Measurements from ENCODE around the gene ADAP1.

Gene ADAP1

DNA sequence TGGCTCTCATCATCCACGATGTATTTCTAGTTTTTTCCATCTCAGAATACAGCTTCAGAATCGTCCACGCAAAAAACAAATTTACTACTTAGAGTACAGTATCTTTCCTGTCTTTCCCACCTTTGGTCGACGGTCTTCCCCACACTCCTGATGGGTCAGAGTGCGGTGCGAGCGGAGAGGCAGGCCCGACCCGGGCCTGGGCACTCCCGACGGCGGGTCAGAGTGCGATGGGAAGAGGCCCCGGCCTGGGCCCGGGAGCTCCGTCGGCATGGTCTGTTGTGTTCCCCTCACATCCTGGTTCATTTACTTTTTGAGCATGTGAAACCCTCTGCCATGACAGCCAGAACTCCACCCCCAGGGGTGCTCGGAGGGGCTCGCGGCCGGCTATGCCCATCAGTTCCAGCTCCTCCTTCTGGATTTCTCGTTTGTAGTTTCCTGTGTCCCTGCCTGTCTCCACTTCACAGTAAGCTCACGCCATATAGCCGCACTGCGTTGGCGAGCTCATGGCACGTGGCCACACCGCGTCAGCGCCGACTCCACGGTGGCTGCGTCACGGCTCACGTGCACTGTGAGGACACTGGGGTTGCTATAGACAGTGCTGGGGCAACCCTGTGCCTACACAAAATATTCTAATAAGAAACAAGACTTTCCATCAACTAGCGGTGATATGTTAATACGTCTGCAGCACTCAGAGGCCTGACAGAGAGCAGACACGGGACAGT lies 13.0 kb upstream of the ADAP1 start:
- Histone ChIP-seq H3K4me2 (ENCODE audit: low read depth, low read length, poor library complexity, severe bottlenecking) (no peak overlapping the region), H3K9me2 (replicated peaks; ENCODE audit: insufficient read depth, low read length) (no peaks in the 10 kb centered on the region), H3K36me3 (ENCODE audit: low read length) (peaks cover 5% of the 10 kb centered on the region; the same call in 1 of the 2 replicates), H3K27ac (ENCODE audit: low read depth, low read length) (no peak overlapping the region), H3K9ac (ENCODE audit: low read length) (no peak overlapping the region), H3K4me3 (ENCODE audit: insufficient read depth, low read length, poor library complexity, severe bottlenecking) (no peak overlapping the region), H3K27me3 (ENCODE audit: low read length) (no peaks in the 10 kb centered on the region), H3F3A (ENCODE audit: insufficient read depth) (peaks cover 7% of the 10 kb centered on the region; the same call in 1 of the 2 replicates), H2AFZ (ENCODE audit: low read depth, low read length, severe bottlenecking) (no peak overlapping the region), H3K79me2 (ENCODE audit: insufficient read depth, low read length) (peaks cover 14% of the 10 kb centered on the region), H3K9me3 (ENCODE audit: insufficient read depth, low read length) (no peaks in the 10 kb centered on the region), H4K20me1 (ENCODE audit: low read depth, low read length) (no peaks in the 10 kb centered on the region)
- TF ChIP-seq, protein P1, sequence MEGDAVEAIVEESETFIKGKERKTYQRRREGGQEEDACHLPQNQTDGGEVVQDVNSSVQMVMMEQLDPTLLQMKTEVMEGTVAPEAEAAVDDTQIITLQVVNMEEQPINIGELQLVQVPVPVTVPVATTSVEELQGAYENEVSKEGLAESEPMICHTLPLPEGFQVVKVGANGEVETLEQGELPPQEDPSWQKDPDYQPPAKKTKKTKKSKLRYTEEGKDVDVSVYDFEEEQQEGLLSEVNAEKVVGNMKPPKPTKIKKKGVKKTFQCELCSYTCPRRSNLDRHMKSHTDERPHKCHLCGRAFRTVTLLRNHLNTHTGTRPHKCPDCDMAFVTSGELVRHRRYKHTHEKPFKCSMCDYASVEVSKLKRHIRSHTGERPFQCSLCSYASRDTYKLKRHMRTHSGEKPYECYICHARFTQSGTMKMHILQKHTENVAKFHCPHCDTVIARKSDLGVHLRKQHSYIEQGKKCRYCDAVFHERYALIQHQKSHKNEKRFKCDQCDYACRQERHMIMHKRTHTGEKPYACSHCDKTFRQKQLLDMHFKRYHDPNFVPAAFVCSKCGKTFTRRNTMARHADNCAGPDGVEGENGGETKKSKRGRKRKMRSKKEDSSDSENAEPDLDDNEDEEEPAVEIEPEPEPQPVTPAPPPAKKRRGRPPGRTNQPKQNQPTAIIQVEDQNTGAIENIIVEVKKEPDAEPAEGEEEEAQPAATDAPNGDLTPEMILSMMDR (IDR thresholded peaks at IDR 0.05; ENCODE audit: insufficient read depth, low read length, poor library complexity, severe bottlenecking) = no peak
- no peak for TF ChIP-seq EZH2phosphoT487 (conservative IDR thresholded peaks at IDR 0.05; ENCODE audit: low read length)

DNA sequence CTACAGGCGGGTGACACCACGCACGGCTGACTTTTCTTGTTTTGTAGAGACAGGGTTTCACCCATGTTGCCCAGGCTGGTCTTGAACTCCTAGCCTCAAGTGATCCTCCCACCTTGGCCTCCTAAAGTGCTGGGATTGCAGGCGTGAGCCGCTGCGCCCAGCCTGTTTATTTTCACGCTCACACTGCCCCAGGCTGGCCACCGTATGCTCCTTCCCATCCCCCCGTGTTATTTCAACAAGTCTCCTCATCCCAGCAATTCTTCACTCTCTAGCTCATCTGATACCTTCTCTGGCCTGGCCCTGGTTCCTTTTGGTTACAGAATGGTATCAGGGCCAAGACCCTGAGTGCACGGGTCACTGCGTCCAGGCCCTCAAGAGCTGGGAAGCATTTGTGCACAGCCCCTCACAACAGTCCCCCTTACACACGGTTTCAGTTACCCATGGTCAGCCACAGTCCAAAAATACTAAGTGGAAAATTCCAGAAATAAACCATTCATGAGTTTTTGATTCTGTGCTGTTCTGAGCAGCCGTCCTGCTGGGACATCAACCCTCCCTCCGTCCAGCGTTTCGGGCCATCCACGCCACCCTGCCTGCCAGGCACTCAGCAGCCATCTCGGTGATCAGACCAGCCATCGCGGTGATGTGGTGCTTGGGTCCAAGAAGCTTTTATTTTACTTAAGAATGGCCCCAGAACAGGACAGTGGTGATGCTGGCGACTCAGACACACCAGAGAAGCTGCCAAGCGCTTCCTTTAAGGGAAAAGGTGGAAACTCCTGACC lies 12.0 kb upstream of the ADAP1 start:
- Histone ChIP-seq H3K4me2 (ENCODE audit: low read depth, low read length, poor library complexity, severe bottlenecking) (no peak overlapping the region), H3K36me3 (ENCODE audit: low read length) (no peaks in the 10 kb centered on the region), H3K79me2 (ENCODE audit: insufficient read depth, low read length) (peaks cover 6% of the 10 kb centered on the region; the same call in 1 of the 2 replicates)

DNA sequence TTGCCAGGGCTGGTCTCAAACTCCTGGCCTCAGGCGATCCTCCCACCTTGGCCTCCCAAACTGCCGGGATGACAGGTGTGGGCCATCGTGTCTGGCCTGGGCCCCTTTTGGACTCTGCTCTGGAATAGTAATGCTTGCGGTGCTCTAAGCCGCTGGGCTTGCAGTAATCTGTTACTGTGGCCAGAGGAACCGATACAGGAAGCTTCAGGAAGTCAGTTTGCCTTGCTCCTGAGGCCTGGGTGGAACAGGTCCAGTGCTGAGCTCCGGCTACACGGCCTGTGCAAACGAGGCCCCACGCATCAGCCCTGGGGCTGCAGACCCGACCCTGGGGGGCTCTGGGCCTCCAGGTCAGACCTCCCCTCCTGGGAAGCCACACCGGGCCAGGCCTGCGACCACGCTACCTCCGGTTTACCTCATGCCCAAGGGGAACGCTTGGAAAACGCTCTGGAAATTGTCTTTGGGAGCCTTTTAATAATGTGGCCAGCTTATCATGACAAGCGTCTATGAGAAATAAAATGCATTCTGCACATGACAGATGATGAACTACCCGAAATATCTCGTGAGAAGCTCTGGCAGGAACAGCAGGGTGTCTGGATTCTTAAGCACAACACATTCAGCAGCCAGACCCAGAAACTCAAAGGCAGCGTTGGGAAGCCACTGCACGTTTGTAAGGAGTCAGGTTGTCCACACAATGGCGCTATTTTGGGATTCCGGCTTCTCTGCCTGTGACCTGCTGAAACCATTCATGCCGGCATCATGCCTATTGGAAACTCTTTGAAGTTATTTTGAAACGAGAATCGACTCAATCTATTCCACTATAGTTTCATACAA lies 10.1 kb upstream of the ADAP1 start:
- no peaks in the 10 kb centered on the region for H3K9me2 ChIP-seq (replicated peaks; ENCODE audit: insufficient read depth, low read length)
- H3K4me2 ChIP-seq (ENCODE audit: low read depth, low read length, poor library complexity, severe bottlenecking) = no peak overlapping the region
- no peaks in the 10 kb centered on the region for H3K9me3 ChIP-seq (ENCODE audit: insufficient read depth, low read length)
- H3K9ac ChIP-seq (ENCODE audit: low read length) = no peak overlapping the region
- no peaks in the 10 kb centered on the region for H4K20me1 ChIP-seq (ENCODE audit: low read depth, low read length)
- no peaks in the 10 kb centered on the region for H3K36me3 ChIP-seq (ENCODE audit: low read length)
- no peak overlapping the region for H3K27ac ChIP-seq (ENCODE audit: low read depth, low read length)
- H2AFZ ChIP-seq (ENCODE audit: low read depth, low read length, severe bottlenecking) = no peak overlapping the region
- peaks cover 7% of the 10 kb centered on the region; the same call in 1 of the 2 replicates for H3F3A ChIP-seq (ENCODE audit: insufficient read depth)
- peaks cover 5% of the 10 kb centered on the region; the same call in 1 of the 2 replicates for H3K79me2 ChIP-seq (ENCODE audit: insufficient read depth, low read length)
- H3K4me3 ChIP-seq (ENCODE audit: insufficient read depth, low read length, poor library complexity, severe bottlenecking) = no peak overlapping the region
- no peaks in the 10 kb centered on the region for H3K27me3 ChIP-seq (ENCODE audit: low read length)
- TF ChIP-seq EZH2phosphoT487 (conservative IDR thresholded peaks at IDR 0.05; ENCODE audit: low read length) = no peak
- TF ChIP-seq, protein P1 (IDR thresholded peaks at IDR 0.05; ENCODE audit: insufficient read depth, low read length, poor library complexity, severe bottlenecking) = no peak

More for the DNA sequence above, 12.0 kb upstream of the ADAP1 start:
- H3K27ac ChIP-seq (ENCODE audit: low read depth, low read length) = no peak overlapping the region
- H3K9me3 ChIP-seq (ENCODE audit: insufficient read depth, low read length) = no peaks in the 10 kb centered on the region
- no peak overlapping the region for H3K9ac ChIP-seq (ENCODE audit: low read length)
- H3K4me3 ChIP-seq (ENCODE audit: insufficient read depth, low read length, poor library complexity, severe bottlenecking) = no peak overlapping the region
- H3K9me2 ChIP-seq (replicated peaks; ENCODE audit: insufficient read depth, low read length) = no peaks in the 10 kb centered on the region
- no peak overlapping the region for H2AFZ ChIP-seq (ENCODE audit: low read depth, low read length, severe bottlenecking)
- TF ChIP-seq EZH2phosphoT487 (conservative IDR thresholded peaks at IDR 0.05; ENCODE audit: low read length) = no peak
- TF ChIP-seq, protein P1 (IDR thresholded peaks at IDR 0.05; ENCODE audit: insufficient read depth, low read length, poor library complexity, severe bottlenecking) = no peak
- H4K20me1 ChIP-seq (ENCODE audit: low read depth, low read length) = no peaks in the 10 kb centered on the region
- no peaks in the 10 kb centered on the region for H3K27me3 ChIP-seq (ENCODE audit: low read length)
- H3F3A ChIP-seq (ENCODE audit: insufficient read depth) = peaks cover 7% of the 10 kb centered on the region; the same call in 1 of the 2 replicates
